NCI-H510A treated with DMSO at 0.1 percent for 48 hours (cell line): ENCODE data around the gene IL13RA2.

Source experiments
- DNase-seq: peaks from one replicate; lab custom pipeline; 2025; lab: John Stamatoyannopoulos, UW

IL13RA2 gene

DNA sequence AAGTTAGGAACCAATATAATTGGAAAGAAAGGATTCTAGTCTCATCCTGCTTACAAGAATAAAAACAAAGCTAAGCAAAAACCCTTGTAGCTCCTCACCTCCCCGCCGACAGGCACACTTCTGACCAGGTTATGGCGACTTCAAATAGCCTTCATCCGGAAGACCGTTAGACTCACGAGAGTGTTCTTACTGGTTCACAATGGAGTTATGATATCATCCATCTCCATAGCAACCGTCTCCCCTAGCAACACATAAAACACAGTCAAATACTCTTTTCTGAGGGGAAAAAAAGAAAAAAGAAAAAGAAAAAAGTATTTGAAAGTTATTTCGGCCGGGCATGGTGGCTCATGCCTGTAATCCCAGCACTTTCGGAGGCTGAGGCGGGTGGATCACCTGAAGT, at the start of gene IL13RA2:
TSS of gene IL13RA2 (minus strand) at position 162 of the 400 bp plus-strand sequence. CDS start 347 bp downstream, outside the sequence.
- DNase-seq, result no peak

DNA sequence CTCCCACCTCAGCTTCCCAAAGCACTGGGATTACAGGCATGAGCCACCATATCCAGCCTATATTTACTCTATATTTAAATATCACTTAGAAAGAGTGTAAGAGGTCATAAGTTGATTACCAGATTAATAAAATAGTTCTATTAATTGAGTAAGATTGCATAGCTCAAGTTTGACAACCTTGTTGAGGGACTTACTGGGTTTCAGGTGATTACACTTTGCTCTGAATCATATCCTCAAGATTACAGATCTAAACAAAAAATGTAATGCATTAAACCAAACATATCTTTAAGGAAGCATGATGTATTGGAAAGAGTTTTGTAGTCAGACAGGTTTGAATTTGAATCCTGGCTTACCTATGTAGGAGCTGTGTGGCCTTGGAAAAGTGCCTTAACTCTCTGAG, 47.9 kb upstream of the IL13RA2 start:
- DNase-seq, result no peak

GRCh38 chrX:115060013-115060412, 42.6 kb upstream of the IL13RA2 start:
- no peak for DNase-seq

DNA sequence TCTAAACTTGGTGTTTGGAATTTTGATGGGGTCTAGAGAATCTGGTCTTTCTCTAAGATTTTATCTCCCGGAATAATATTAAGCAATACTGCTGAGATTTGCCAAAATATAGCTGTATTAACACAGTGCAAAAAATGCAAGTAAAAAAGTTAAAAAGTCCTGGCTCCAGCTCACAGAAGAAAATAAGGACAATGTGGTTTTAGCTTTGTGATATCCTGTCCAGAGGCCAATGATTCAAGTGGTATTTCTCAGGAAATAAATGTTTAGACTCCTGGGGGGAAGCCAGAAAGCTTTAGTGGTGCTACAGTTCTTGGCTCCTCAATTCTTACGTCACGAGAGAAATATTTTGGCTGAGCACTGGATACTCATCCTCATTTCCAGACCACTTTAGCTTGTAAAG, 40.9 kb upstream of the IL13RA2 start:
- DNase-seq, result no peak

- DNase-seq, result no peak
Observed at GRCh38 chrX:115054876-115055275, 37.5 kb upstream of the IL13RA2 start.

GRCh38 chrX:115053223-115053622, 35.8 kb upstream of the IL13RA2 start:
- DNase-seq, result no peak

DNA sequence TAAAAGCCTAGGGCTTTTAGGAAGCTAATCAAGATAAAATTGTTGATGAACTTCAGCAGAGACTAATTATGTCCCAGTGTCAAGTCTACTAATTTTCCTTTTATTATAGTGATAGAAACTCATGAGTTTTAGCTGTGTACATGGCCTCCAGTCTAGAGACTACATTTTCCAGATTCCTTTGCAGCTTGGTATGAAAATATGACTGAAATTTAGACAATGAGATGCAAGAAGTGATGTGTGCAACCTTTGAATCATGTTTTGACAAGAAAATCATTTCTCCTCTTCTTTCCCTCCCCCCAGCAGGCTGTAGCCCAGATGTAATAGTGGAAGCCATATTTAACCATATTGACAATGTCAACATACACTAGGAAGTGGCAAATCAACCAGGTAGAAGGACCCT, 30.3 kb upstream of the IL13RA2 start:
- DNase-seq, result no peak

GRCh38 chrX:115047181-115047580, 29.8 kb upstream of the IL13RA2 start:
- no peak for DNase-seq

- DNase-seq, result no peak
Observed at GRCh38 chrX:115040417-115040816, 23.0 kb upstream of the IL13RA2 start.

DNA sequence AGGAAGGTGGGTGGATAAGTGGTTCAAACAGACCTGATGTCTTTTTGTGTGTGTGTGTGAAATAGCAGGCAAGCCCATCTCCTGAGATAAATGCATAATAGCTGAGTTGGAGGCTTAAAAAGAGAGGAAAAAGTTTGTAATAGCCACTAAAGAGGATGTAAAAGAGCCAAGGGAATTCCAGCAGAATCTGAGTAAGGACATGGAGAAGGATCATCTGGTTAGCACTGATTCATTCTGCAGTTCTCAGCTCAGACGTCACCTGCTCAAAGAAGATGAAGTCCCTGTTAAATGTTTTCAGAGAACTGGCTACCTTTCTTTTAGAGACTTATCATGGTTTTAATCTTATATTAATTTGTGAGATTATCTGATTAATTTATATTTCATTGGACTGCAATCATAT, 21.0 kb upstream of the IL13RA2 start:
- no peak for DNase-seq

DNA sequence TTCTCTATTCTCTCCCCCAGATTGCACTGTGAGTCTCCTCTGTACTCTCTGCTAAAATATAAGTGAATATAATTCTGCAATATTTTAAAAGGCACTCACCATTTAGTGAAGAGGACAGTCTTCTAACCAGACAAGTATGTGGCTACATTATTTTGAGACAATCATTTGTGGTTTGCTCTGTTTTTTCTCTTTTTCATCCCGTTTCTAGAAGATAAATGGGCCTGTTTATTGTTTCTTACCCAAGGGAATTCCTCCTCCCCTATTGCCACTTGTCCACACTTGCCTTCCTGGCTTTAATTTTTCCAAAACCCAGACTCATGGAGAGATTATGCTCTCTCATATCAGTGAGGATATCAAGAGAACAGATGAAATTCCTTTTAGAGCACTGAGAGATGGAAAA, 18.6 kb upstream of the IL13RA2 start:
- DNase-seq, result no peak

- no peak for DNase-seq
Observed at GRCh38 chrX:115031989-115032388, 14.6 kb upstream of the IL13RA2 start.

- DNase-seq, result peak; percentile 68
Observed at GRCh38 chrX:115030625-115031024, 13.2 kb upstream of the IL13RA2 start.

GRCh38 chrX:115029869-115030570, 12.6 kb upstream of the IL13RA2 start:
- peak; percentile 32 for DNase-seq

DNA sequence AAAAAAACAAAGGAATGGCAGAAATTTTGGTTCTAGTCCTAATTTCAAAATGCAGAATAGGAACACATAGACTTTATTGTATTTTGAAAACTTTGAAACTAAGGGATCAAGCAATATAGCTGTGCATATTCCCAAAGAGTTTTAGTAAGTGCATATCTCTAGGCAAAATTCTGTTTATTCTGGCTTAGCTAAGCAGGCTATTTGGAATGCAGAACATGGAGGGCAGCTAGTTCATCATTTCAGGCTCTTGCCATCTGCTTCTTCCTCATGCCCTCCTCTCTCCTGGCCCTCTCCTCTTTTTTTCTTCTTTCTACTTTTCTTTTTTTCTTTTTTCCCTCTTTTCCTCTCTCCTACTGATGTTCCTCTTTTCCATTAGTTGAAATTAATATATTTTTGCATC, 12.0 kb upstream of the IL13RA2 start:
- DNase-seq, result no peak

DNA sequence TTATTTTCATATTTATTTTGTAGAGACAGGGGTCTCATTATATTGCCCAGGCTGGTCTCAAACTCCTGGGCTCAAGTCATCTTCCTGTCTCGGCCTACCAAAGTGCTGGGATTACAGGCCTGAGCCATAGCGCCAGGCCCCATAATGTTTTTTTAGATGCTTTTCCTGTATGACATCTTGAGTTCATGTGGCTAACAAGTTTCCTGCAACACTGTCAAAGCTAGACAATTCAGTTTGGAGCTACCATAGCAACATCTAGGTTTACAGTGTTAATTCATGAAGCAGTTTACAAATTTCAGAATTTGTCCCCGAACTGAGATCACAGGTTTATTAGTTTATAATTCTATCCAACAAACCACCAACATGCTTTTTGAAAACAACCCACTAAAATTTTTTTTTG, 6.4 kb upstream of the IL13RA2 start:
- no peak for DNase-seq

GRCh38 chrX:115023139-115023538, 5.7 kb upstream of the IL13RA2 start:
- no peak for DNase-seq

DNA sequence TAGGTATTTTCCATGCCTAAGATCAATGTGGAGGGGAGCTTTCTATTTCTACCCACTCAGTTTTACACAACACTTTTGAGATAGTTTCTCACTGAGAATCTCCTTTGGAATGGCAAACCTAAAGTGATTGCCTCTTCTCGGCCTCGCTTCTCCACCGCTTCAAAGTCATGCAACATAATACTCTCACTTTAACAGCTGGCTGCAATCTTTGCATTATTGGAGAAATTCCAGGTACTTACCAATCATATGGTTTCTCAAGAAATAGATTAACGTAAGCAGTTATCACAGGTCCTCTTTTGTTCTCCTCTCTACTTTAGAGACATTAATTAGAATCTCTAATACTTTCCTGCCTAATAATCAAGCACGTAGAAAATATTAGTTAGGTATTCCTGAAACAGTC, 3.7 kb upstream of the IL13RA2 start:
- no peak for DNase-seq

GRCh38 chrX:115018944-115019343, 1.5 kb upstream of the IL13RA2 start:
- no peak for DNase-seq

DNA sequence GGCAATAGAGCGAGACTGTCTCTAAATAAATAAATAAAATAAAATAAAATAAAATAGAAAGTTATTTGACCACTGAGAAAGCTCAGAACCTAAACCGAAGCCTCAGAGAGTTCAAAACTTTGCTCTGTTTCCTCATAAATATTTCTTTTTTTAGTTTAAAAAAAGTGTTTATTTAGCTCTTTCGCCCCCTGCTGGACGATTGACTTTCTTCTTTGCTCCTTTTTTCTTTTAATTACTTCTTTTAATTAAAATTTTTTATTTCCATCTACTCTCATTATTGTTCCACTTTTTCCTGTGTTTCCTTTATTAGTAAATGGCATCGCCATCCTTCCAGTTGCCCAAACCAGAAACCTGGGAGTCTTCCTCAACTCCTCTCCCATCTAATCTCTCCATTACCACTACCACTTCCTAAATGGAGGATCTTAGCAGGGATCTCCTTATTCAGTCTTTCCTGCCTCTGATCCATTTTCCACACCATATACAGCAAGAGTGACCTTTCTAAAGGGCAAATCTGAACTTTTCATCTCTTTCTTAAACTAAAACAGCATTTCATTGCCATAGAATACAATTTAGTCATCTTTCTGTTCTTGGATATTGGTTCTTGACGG, 728 bp upstream of the IL13RA2 start:
- DNase-seq, result no peak

GRCh38 chrX:115013705-115014104, 3.7 kb downstream of the IL13RA2 start:
- no peak for DNase-seq

GRCh38 chrX:115011428-115011827, 6.0 kb downstream of the IL13RA2 start:
- no peak for DNase-seq

GRCh38 chrX:114999906-115000305, 17.5 kb downstream of the IL13RA2 start:
- DNase-seq, result no peak

GRCh38 chrX:114997779-114998178, 19.6 kb downstream of the IL13RA2 start:
- DNase-seq, result no peak
